SK-N-SH (cell line): ENCODE measurements around the gene DNAJC25. TPM values are rescaled to one million over a fixed set of nuclear protein-coding genes. Genes with fewer than 3 reads are reported as not detected.

Experiments
- CTCF ChIA-PET: fragments of 300-600, 350-600 bp; formaldehyde crosslinking; extraction: SDS; loops from one replicate; lab custom pipeline; 2021; lab: Yijun Ruan, JAX
- POLR2A ChIA-PET: fragments of 350-600 bp; sonication (Branson Sonifier 250); formaldehyde crosslinking; extraction: SDS; loops from one replicate; lab custom pipeline; 2020; ENCODE audit warnings: antibody characterized with exemption, inconsistent platforms; lab: Yijun Ruan, JAX
- DNase-seq: peaks from one replicate; pipeline ENCODE4 v3.0.0; 2012
- H2AFZ ChIP-seq: fragments of 200-600 bp; sonication (generic); 2 replicates; pipeline ENCODE4 v1.8.1; 2016; ENCODE audit warnings: antibody characterized with exemption, mild to moderate bottlenecking, low read depth
- H3F3A ChIP-seq: fragments of 200-600 bp; sonication (generic); replicated peaks from 2 replicates; pipeline ENCODE3; 2016; ENCODE audit warnings: antibody characterized with exemption, mild to moderate bottlenecking; ENCODE audit not compliant: insufficient read depth
- H3K27ac ChIP-seq, 2 experiments: fragments of 200-500 bp in 1 of 2; fragments of 200-600 bp in 1 of 2; sonication (Bioruptor generic) in 1 of 2; sonication (generic), shearing (Covaris generic) in 1 of 2; 2 replicates each; pipeline versions ENCODE4 v1.5.1 to v1.6.1; 2014 to 2016; ENCODE audit warnings: low read depth in 2 of 2, inconsistent platforms in 1 of 2, low read length in 1 of 2, mild to moderate bottlenecking in 1 of 2, mixed read lengths in 1 of 2
- H3K27me3 ChIP-seq: fragments of 200-600 bp; sonication (generic), shearing (Covaris generic); 2 replicates; pipeline ENCODE4 v1.6.1; 2016; ENCODE audit warnings: mixed run types; ENCODE audit not compliant: insufficient read depth
- H3K36me3 ChIP-seq, 2 experiments: fragments of 200-500 bp in 1 of 2; fragments of 200-600 bp in 1 of 2; sonication (Bioruptor generic) in 1 of 2; sonication (generic) in 1 of 2; replicated peaks in 1 of 2; 2 replicates each; pipeline versions ENCODE3 to v1.5.1; 2014 to 2016; ENCODE audit warnings: low read length in 1 of 2, mild to moderate bottlenecking in 1 of 2; ENCODE audit not compliant: insufficient read depth in 2 of 2, control insufficient read depth in 1 of 2
- H3K4me1 ChIP-seq, 2 experiments: fragments of 200-500 bp in 1 of 2; fragments of 200-600 bp in 1 of 2; sonication (Bioruptor generic) in 1 of 2; sonication (generic), shearing (Covaris generic) in 1 of 2; 2 replicates each; pipeline versions ENCODE4 v1.5.1 to v1.6.1; 2014 to 2016; ENCODE audit warnings: low read depth in 1 of 2, low read length in 1 of 2, mixed run types in 1 of 2; ENCODE audit not compliant: insufficient read depth in 2 of 2, control insufficient read depth in 1 of 2
- H3K4me2 ChIP-seq: fragments of 200-600 bp; sonication (generic), shearing (Covaris generic); 2 replicates; pipeline ENCODE4 v1.6.1; 2017; ENCODE audit warnings: mixed run types
- H3K4me3 ChIP-seq, 2 experiments: fragments of 200-500 bp in 1 of 2; fragments of 200-600 bp in 1 of 2; sonication (Bioruptor generic) in 1 of 2; sonication (generic), shearing (Covaris generic) in 1 of 2; 2 replicates each; pipeline versions ENCODE4 v1.5.1 to v1.8.1; 2014 to 2016; ENCODE audit warnings: low read depth in 2 of 2, inconsistent platforms in 1 of 2, low read length in 1 of 2, mild to moderate bottlenecking in 1 of 2, mixed read lengths in 1 of 2, moderate library complexity in 1 of 2
- H3K79me2 ChIP-seq: fragments of 200-600 bp; sonication (generic); 2 replicates; pipeline ENCODE4 v1.8.1; 2017; ENCODE audit warnings: mild to moderate bottlenecking; ENCODE audit not compliant: insufficient read depth
- H3K9ac ChIP-seq: fragments of 200-600 bp; sonication (generic); 2 replicates; pipeline ENCODE4 v1.6.1; 2017; ENCODE audit warnings: mixed run types
- H3K9me2 ChIP-seq: fragments of 200-600 bp; sonication (generic); 2 replicates; pipeline ENCODE4 v1.6.1; 2017; ENCODE audit warnings: mixed run types
- H3K9me3 ChIP-seq: fragments of 200-600 bp; sonication (generic); 2 replicates; pipeline ENCODE4 v1.6.1; 2017; ENCODE audit warnings: mixed run types, mild to moderate bottlenecking, moderate library complexity
- H4K20me1 ChIP-seq: fragments of 200-600 bp; sonication (generic); 2 replicates; pipeline ENCODE4 v1.6.1; 2017; ENCODE audit warnings: mild to moderate bottlenecking, mixed run types; ENCODE audit not compliant: insufficient read depth
- CHD2 ChIP-seq: fragments of 150-350 bp; IDR thresholded peaks from 2 replicates; pipeline ENCODE4 v1.6.1; 2018; ENCODE audit warnings: low read length; ENCODE audit not compliant: partially characterized antibody
- CTCF ChIP-seq: fragments of 200-600 bp; sonication (generic); IDR thresholded peaks from 2 replicates; pipeline ENCODE4 v1.6.1; 2017; ENCODE audit warnings: antibody characterized with exemption, mild to moderate bottlenecking, moderate library complexity
- ELF1 ChIP-seq: IDR thresholded peaks from 2 replicates; pipeline ENCODE4 v1.4.0; 2012
- EP300 ChIP-seq, 2 experiments: IDR thresholded peaks; 2 replicates each; pipeline versions ENCODE4 v1.4.0 to v1.6.1; 2012; ENCODE audit warnings: borderline replicate concordance in 1 of 2, low read depth in 1 of 2, low read length in 1 of 2
- EZH2phosphoT487 ChIP-seq: fragments of 200-600 bp; sonication (generic); IDR thresholded peaks from 2 replicates; pipeline ENCODE4 v1.6.1; 2017; ENCODE audit warnings: low read depth, mixed run types, mild to moderate bottlenecking, antibody characterized with exemption, moderate library complexity, borderline replicate concordance
- FOSL2 ChIP-seq: IDR thresholded peaks from 2 replicates; pipeline ENCODE4 v1.4.0; 2012; ENCODE audit warnings: low read depth, mild to moderate bottlenecking, moderate library complexity, borderline replicate concordance
- FOXJ3 ChIP-seq: sonication (generic); formaldehyde crosslinking; IDR thresholded peaks from 2 replicates; pipeline ENCODE4 v1.5.1; 2020; ENCODE audit warnings: mild to moderate bottlenecking, missing genetic modification reagents
- FOXM1 ChIP-seq: IDR thresholded peaks from 2 replicates; pipeline ENCODE4 v1.4.0; 2012; ENCODE audit warnings: low read depth, mild to moderate bottlenecking
- GABPA ChIP-seq: IDR thresholded peaks from 2 replicates; pipeline ENCODE4 v1.4.0; 2012; ENCODE audit warnings: low read depth, mild to moderate bottlenecking
- JUND ChIP-seq: IDR thresholded peaks from 2 replicates; pipeline ENCODE4 v1.4.0; 2012
- MAX ChIP-seq: IDR thresholded peaks from 2 replicates; pipeline ENCODE4 v1.4.0; 2012; ENCODE audit warnings: low read depth
- MEF2A ChIP-seq: IDR thresholded peaks from 2 replicates; pipeline ENCODE4 v1.4.0; 2012; ENCODE audit warnings: low read depth, borderline replicate concordance
- MXI1 ChIP-seq: IDR thresholded peaks from 2 replicates; pipeline ENCODE4 v1.6.1; 2012; ENCODE audit warnings: mild to moderate bottlenecking, low read depth, low read length, improper control_type of control experiment
- NFIC ChIP-seq: IDR thresholded peaks from 2 replicates; pipeline ENCODE4 v1.4.0; 2012; ENCODE audit warnings: borderline replicate concordance
- NRF1 ChIP-seq: IDR thresholded peaks from 2 replicates; pipeline ENCODE4 v1.6.1; 2012; ENCODE audit warnings: low read depth, mild to moderate bottlenecking, low read length
- PBX3 ChIP-seq: IDR thresholded peaks from 2 replicates; pipeline ENCODE4; 2012
- POLR2AphosphoS5 ChIP-seq: IDR thresholded peaks from 2 replicates; pipeline ENCODE4 v1.6.1; 2012; ENCODE audit warnings: low read depth, low read length
- RAD21 ChIP-seq: IDR thresholded peaks from 2 replicates; pipeline ENCODE4 v1.6.1; 2012; ENCODE audit warnings: mild to moderate bottlenecking, low read length
- REST ChIP-seq: IDR thresholded peaks from 2 replicates; pipeline ENCODE4 v1.6.1; 2012; ENCODE audit warnings: mild to moderate bottlenecking, low read depth, low read length, moderate library complexity
- RXRA ChIP-seq: IDR thresholded peaks from 2 replicates; pipeline ENCODE4 v1.4.0; 2012; ENCODE audit warnings: low read depth, mild to moderate bottlenecking, borderline replicate concordance
- SMC3 ChIP-seq: IDR thresholded peaks from 2 replicates; pipeline ENCODE4 v1.6.1; 2012; ENCODE audit warnings: low read depth, low read length, improper control_type of control experiment
- TCF12 ChIP-seq: IDR thresholded peaks from 2 replicates; pipeline ENCODE4 v1.4.0; 2012
- TEAD4 ChIP-seq: IDR thresholded peaks from 2 replicates; pipeline ENCODE4 v1.4.0; 2012; ENCODE audit warnings: mild to moderate bottlenecking, borderline replicate concordance; ENCODE audit not compliant: insufficient read depth
- USF2 ChIP-seq: fragments of 150-350 bp; IDR thresholded peaks from 2 replicates; pipeline ENCODE4 v1.6.1; 2017; ENCODE audit warnings: antibody characterized with exemption, low read length, low read depth, borderline replicate concordance
- WGBS: methylation state at CpG from one replicate; pipeline ENCODE4 v1.1.6; 2017; ENCODE audit warnings: low lambda C conversion rate; 5-methylcytosine and 5-hydroxymethylcytosine counted together
- polyA plus RNA-seq, 3 experiments: library from polyadenylated mRNA; depleted of rRNA; stranded (reverse); fragments of >200 nt; gene quantifications; 2 replicates each; pipeline ENCODE4 v1.2.3, GENCODE V29; 2012

The DNAJC25 gene
- polyA plus RNA-seq, 1 of the 3 experiments (the other 2 are of a cell fraction): 3.3 TPM

GRCh38 chr9:111691672-111692329 lies 60.7 kb downstream of the DNAJC25 start:
- Histone ChIP-seq H3K9me3 (no peaks in the 10 kb centered on the region), H3K4me2 (no peak overlapping the region), H3F3A (no peaks in the 10 kb centered on the region), H3K27ac (no peak overlapping the region), H3K79me2 (no peaks in the 10 kb centered on the region), H3K4me1 (no peaks in the 10 kb centered on the region; a peak in 2 of 4 replicates), H3K36me3 (no peaks in the 10 kb centered on the region), H3K4me3 (no peak overlapping the region), H3K27me3 (no peaks in the 10 kb centered on the region), H3K9ac (no peak overlapping the region), H3K9me2 (no peaks in the 10 kb centered on the region), H2AFZ (peak overlapping the region; percentile 44; the same call in 1 of the 2 replicates), H4K20me1 (no peaks in the 10 kb centered on the region)
- DNase-seq: peak; percentile 39
- TF ChIP-seq ELF1 (no peak), SMC3 (peak; percentile 47), REST (no peak), MXI1 (no peak), RXRA (no peak), CHD2 (no peak), NRF1 (no peak), EP300 (IDR thresholded peaks at IDR 0.05; ENCODE audit: borderline replicate concordance in 1 of 2, low read depth in 1 of 2, low read length in 1 of 2) (no peak), POLR2AphosphoS5 (no peak), GABPA (no peak), FOXM1 (no peak), CTCF (peak; percentile 60), TEAD4 (no peak), JUND (no peak), RAD21 (peak; percentile 73), EZH2phosphoT487 (no peak), FOSL2 (no peak), MAX (no peak), PBX3 (no peak), USF2 (no peak), FOXJ3 (CRISPR knock-in tag) (no peak), MEF2A (no peak), NFIC (no peak), TCF12 (no peak)
- ChIA-PET CTCF (interaction anchor here (0.6 to 4.7 kb wide), 9 partner anchors 8 to 94 kb away, joined by 3 to 49 read pairs (median 3); partner anchors contain the start of gene PTGR1), POLR2A (no interaction called here)
- WGBS: 45% methylated on average over 5 of the region's 5 CpGs
